22Rv1 (cell line): ENCODE results near the gene CDH18.

Experiments
- H3K27ac ChIP-seq: fragments of 450-650 bp; 2 replicates; pipeline ENCODE4 v1.5.1; 2017
- CTCF ChIP-seq: fragments of 450-650 bp; IDR thresholded peaks from 2 replicates; pipeline ENCODE4 v1.5.1; 2017; ENCODE audit warnings: mild to moderate bottlenecking
- ZFX ChIP-seq: fragments of 450-650 bp; IDR thresholded peaks from 2 replicates; pipeline ENCODE4 v1.6.1; 2017; ENCODE audit warnings: antibody characterized with exemption, borderline replicate concordance

Gene CDH18

GRCh38 chr5:19940192-19940591 is 47.8 kb downstream of the CDH18 start:
- TF ChIP-seq ZFX (no peak), CTCF (no peak)
- H3K27ac ChIP-seq = no peak overlapping the region

GRCh38 chr5:19930451-19930850 is 57.5 kb downstream of the CDH18 start:
- peak overlapping the region; percentile 34 for H3K27ac ChIP-seq
- TF ChIP-seq ZFX (no peak), CTCF (no peak)

- H3K27ac ChIP-seq = no peak overlapping the region
- no peak for TF ChIP-seq ZFX
Measured at GRCh38 chr5:19928562-19929421, 59.2 kb downstream of the CDH18 start.

- no peak overlapping the region for H3K27ac ChIP-seq
- no peak for TF ChIP-seq ZFX
- TF ChIP-seq CTCF = no peak
Measured at GRCh38 chr5:19927919-19928318, 60.1 kb downstream of the CDH18 start.

GRCh38 chr5:19927170-19927569 is 60.8 kb downstream of the CDH18 start:
- no peak overlapping the region for H3K27ac ChIP-seq
- TF ChIP-seq CTCF (no peak), ZFX (no peak)

- no peak overlapping the region for H3K27ac ChIP-seq
- no peak for TF ChIP-seq CTCF
- TF ChIP-seq ZFX = no peak
Measured at GRCh38 chr5:19923742-19924141, 64.3 kb downstream of the CDH18 start.

- no peak for TF ChIP-seq ZFX
- no peak for TF ChIP-seq CTCF
- H3K27ac ChIP-seq = no peak overlapping the region
Measured at GRCh38 chr5:19920761-19921160, 67.2 kb downstream of the CDH18 start.

GRCh38 chr5:19918780-19919179 is 69.2 kb downstream of the CDH18 start:
- TF ChIP-seq CTCF (no peak), ZFX (no peak)
- no peak overlapping the region for H3K27ac ChIP-seq
